ENCODE data around the gene NPIPB8.
"Not testable (repeated sequence)": the region's sequence is repeated elsewhere in the genome, so short reads cannot be mapped to it uniquely, and the experiment has no call there.

DNA sequence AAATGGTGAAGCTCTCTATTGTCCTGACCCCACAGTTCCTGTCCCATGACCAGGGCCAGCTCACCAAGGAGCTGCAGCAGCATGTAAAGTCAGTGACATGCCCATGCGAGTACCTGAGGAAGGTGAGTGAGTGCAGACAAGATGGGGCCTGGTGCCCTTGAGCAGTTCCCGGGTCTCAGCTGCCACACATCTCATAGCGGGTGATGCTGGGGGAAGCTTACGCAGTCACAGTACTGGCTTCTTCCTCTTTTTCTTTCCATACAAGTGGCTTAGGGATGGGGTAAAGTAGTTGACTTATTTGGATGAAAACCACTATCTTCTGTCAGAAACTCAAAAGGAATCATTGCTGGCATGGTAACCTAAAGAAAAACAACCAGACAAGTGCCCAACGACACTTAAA, 494 bp downstream of the NPIPB8 start:
- TF ChIP-seq, protein P1, sequence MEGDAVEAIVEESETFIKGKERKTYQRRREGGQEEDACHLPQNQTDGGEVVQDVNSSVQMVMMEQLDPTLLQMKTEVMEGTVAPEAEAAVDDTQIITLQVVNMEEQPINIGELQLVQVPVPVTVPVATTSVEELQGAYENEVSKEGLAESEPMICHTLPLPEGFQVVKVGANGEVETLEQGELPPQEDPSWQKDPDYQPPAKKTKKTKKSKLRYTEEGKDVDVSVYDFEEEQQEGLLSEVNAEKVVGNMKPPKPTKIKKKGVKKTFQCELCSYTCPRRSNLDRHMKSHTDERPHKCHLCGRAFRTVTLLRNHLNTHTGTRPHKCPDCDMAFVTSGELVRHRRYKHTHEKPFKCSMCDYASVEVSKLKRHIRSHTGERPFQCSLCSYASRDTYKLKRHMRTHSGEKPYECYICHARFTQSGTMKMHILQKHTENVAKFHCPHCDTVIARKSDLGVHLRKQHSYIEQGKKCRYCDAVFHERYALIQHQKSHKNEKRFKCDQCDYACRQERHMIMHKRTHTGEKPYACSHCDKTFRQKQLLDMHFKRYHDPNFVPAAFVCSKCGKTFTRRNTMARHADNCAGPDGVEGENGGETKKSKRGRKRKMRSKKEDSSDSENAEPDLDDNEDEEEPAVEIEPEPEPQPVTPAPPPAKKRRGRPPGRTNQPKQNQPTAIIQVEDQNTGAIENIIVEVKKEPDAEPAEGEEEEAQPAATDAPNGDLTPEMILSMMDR (IDR thresholded peaks at IDR 0.05): not testable (repeated sequence)
- not testable (repeated sequence) for TF ChIP-seq POLR2A, POLR2AphosphoS5 (IDR thresholded peaks at IDR 0.05)

Data from breast epithelium (tissue), 3 donors.